Ecto neural progenitor cell (in vitro differentiated cells): Measurements from ENCODE around the gene ARHGEF16.

Experiments used
- DNase-seq: peaks from one replicate; pipeline ENCODE4 v3.0.0-alpha.2; 2018; ENCODE audit warnings: low spot score

The ARHGEF16 gene

GRCh38 chr1:3482378-3482849, 27.9 kb downstream of the ARHGEF16 start:
- no peak for DNase-seq

DNA sequence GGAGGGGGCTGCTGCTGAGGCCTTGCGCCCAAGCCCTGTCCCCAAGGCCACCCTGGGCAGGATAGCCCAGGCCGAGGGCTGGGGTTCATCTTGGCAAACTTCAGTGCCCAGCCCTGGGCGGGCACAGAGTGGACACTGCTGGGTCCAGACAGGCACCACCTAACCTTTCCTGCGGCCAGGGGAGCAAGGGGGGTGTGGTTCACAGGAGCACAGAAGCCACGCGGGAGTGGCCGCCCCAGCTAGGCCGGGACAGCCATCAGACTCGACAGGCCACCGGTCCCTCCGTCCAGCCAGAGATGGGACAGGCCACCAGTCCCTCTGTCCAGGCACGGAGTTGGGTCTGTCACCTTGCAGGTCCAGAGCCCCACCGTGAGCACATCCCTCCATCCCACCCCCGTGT, 28.9 kb downstream of the ARHGEF16 start:
- DNase-seq: no peak

- DNase-seq: peak; percentile 72
Observed at GRCh38 chr1:3483801-3484444, 29.5 kb downstream of the ARHGEF16 start.

- no peak for DNase-seq
Observed at GRCh38 chr1:3485016-3485415, 30.6 kb downstream of the ARHGEF16 start.

GRCh38 chr1:3488432-3488831, 34.0 kb downstream of the ARHGEF16 start:
- no peak for DNase-seq

DNA sequence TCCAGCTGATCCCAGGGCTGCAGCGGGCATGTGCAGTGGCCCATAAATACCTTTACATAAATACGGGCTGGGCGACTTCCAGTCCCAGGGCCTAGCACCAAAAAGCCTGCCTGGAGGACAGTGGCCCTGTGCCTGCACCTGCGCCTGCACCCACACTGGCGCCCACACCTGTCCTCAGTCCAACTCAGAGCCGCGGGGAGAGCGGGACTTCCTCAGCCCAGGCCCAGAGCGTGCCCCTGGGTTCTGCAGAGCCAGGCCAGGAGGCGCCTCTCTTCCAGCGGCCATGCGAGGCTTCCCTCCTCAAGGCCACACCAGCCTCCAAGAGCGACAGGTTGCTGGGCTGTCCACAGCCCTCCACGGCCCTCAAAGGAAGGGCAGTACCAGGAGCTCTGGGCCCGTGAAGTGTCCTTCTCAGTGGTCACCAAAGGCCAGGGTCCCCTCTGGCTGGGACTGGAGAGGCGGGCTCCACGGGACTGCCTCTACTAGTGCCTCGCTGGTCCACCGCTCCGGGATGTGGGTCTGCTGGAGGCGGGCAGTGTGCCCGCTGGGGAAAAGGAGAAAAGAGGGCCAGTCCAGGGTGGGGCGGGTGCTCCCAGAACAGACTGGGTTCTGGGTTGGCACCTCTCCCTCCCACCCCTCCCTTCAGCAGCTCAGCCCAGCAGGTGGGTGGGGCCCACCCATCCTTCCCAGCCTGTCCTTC, 35.7 kb downstream of the ARHGEF16 start:
- no peak for DNase-seq

GRCh38 chr1:3491291-3492246, 37.1 kb downstream of the ARHGEF16 start:
- DNase-seq: peak; percentile 88

DNA sequence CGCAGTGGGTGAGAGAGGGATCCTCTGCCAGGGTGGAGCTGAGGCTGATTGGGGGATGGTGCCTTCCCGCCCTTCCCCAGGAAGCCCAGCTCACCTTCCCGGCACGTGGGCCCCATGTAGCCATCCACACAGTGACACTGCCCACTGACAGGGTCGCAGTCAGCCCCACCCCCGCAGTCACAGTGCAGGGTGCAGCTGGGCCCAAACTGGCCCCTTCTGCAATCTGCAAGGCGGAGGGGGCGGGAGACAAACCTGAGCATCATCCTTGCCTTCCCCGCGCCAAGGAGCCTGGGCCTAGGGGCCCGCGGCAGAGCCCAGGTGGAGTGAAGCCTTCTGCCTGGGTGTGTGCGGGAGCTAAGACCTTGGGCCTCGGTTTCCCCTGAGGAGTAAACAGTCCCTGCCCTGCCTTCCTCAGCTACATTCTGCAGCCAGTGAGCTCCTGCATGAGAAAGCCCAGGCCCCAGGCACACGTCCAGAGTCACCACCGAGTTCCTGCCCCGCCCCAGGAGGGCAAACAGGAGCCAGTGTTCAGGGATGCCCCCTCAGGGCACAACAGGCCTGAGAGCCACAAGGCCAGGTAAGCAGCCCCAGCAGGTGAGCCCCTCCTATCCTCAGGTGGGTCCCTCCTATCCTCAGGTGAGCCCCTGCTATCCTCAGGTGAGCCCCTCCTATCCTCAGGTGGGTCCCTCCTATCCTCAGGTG, 38.2 kb downstream of the ARHGEF16 start:
- no peak for DNase-seq

DNA sequence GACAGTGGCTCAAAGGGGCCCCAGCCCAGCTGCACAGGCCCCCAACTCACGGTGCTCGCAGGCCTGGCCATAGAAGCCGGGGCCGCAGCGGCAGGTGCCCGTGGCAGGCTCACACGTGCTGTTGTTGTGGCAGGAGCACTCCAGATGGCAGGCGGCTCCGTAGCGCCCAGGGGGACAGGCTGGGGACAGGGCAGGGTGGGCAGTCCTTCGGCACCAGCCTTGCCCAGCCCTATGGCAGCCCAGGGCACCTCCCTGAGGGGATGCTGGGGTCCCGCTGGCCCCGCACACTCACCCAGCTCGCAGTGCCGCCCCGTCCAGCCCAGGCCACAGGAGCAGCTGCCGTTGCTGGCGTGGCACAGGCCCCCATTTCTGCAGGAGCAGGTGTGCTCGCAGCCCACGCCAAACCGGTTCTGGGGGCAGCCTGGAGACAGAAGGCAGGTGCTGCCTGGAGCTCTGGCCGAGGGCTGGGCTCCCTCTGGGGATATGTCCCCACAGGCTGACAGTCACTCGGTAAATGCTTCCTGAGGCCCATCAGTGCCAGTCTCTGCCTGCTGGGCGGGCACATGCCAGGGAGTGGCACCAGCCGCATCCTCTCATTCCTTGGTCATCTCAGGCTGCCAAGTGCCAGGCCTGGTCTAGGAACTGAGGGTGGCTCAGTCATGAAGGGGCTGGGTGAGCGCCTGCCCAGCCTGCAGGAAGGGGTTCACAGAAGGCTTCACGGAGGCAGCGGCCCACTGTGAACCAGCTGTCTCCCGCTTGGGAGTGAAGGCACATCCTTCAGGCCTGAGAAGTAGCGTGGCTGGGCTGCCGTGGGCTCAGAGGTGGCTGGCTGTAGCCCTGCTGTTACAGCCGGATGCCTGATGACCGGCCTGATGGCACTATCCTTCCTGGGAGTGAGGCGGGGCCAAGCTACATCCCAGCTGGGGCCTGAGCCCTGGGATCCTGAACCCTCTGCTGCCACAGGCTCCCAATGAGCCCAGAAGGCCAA, 40.1 kb downstream of the ARHGEF16 start:
- DNase-seq: no peak

- DNase-seq: no peak
Observed at GRCh38 chr1:3495776-3496745, 41.6 kb downstream of the ARHGEF16 start.

DNA sequence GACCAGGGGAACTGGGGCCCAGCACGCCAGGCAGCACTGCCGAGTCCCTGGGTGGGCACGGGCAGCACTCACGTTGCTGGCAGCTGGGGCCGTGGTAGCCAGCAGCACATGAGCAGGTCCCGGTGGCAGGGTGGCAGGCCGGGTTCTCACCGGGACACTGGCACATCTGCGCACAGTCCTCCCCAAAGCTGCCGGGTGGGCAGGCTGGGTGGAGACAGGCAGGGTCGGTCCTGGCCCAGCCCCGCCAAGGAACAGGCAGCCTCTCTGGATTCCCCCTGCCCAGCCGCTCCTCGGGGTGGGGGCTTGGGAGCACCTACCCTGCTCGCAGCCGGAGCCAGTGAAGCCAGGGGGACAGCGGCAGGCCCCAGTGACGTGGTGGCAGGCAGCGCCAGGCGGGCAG, 42.5 kb downstream of the ARHGEF16 start:
- DNase-seq: no peak

DNA sequence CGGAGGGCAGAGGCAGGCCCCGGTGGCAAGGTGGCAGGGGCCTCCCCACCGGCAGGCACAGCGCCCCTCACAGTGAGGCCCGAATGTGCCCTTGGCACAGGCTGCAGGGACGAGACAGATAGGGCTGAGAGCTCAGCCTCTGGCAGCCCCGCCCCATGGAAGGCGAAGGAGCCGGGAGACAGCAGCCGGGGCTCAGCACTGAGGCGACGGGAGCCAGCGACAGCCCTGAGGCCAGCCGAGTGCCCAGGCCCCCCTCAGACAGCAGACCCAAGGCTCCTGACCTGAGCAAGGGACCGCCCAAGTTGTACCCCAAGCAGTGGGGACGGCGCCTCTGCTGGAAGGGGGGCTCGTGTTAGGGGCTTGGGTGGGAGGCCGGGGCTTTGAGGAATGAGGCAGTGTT, 43.1 kb downstream of the ARHGEF16 start:
- DNase-seq: no peak

- no peak for DNase-seq
Observed at GRCh38 chr1:3498246-3498930, 43.9 kb downstream of the ARHGEF16 start.

DNA sequence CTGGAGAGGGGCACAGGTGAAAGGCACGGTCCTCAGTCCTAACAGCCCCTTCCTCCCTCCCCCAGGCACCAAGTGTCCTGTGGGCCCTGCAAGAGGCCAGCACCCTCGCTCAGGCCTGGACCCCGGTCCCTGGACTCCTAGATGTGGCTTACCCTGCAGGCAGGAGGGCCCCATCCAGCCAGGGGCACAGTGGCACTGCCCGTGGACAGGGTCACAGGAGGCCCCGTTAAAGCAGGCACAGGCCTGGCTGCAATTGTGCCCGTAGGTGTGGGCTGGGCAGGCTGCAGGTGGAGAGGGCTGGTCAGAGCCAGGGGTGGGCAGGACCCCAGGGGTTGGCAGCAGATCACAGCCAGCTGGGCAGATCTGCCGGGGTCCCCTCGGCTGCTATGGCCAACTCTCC, 44.5 kb downstream of the ARHGEF16 start:
- no peak for DNase-seq

- DNase-seq: no peak
Observed at GRCh38 chr1:3499611-3500010, 45.1 kb downstream of the ARHGEF16 start.

DNA sequence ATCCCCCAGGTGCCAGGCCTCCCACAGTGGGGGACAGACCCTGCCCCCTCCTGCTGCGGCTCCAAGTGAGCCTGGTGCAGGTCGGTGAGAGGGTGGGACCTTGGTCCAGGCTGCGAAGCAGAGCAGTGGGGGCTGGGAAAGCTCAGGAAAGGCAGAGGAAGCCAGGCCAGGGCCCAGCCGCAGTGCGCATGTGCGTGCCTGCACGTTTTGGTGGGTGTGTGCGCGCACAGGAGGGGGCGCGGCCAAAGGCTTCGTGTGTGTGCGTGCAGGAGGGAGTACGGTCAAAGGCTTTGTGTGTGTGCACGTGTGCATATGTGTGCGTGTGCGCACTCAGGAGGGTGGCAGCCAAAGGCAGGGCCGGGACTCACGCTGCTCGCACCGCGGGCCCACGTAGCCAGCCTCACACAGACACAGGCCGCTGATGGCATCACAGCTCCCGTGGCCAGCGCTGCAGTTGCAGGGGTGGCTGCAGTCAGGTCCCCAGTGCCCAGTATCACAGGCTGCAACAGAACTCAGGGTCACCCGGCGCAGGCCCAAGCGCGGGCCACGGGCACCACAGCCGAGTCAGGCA, 45.9 kb downstream of the ARHGEF16 start:
- DNase-seq: no peak

DNA sequence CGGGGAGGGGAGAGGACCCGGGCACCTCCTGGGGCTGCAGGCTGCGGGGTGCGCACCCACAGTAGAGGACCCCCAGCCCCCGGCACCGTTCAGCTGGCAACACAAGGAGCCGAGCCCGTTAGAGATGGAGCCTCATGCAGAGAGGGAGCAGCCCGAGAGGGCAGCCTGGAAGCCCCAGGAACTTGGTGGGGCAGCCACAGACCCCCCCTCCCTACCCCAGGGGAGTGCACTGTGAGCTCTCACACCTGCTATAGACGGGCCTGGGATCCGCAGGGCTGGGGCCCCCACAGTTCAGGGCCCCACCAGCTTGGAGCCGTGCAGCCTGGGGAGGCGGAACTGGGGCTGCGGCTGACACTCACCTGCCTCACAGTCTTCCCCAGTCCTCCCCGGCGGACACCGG, 47.0 kb downstream of the ARHGEF16 start:
- DNase-seq: no peak

- DNase-seq: peak; percentile 89
Observed at GRCh38 chr1:3501856-3502640, 47.6 kb downstream of the ARHGEF16 start.
